HepG2 (cell line): ENCODE results near the gene NDUFC1. TPM values are rescaled to one million over a fixed set of nuclear protein-coding genes. Genes with fewer than 3 reads are reported as not detected.

Experiments
- ATAC-seq: fragments of 200-7000 bp; cut with Tn5 transposase; 3 replicates; pipeline ENCODE4 v1.9.1; 2020; ENCODE audit warnings: mild to moderate bottlenecking, moderate library complexity
- BruUV-seq: library from RNA; stranded (reverse); fragments of 400-500 nt; replicated peaks from 2 replicates; lab custom pipeline; 2021; lab: Mats Ljungman, UMichigan
- CTCF ChIA-PET: fragments of 300-600 bp; formaldehyde crosslinking; extraction: SDS; loops from one replicate; lab custom pipeline; 2021; ENCODE audit warnings: low total read pairs, inconsistent platforms, low intra/inter-chr PET ratio; lab: Yijun Ruan, JAX
- POLR2A ChIA-PET: fragments of 350-600 bp; sonication (Branson Sonifier 250); formaldehyde crosslinking; loops from one replicate; lab custom pipeline; 2020; ENCODE audit warnings: antibody characterized with exemption, inconsistent platforms; lab: Yijun Ruan, JAX
- DNase-seq: peaks from one replicate; pipeline ENCODE4 v3.0.0-alpha.2; 2015; ENCODE audit warnings: low spot score
- FAIRE-seq: peaks from 3 replicates; lab custom pipeline; 2011; peaks lifted over from hg19 to GRCh38; lab: Jason Lieb, UNC
- H2AFZ ChIP-seq: one replicate; pipeline ENCODE4 v1.6.1; 2011; ENCODE audit warnings: low read length, inconsistent platforms
- H3K27ac ChIP-seq: fragments of 300-600 bp; 3 replicates; pipeline ENCODE4 v1.8.0; 2011; ENCODE audit warnings: mixed run types, mild to moderate bottlenecking, mixed read lengths, low read length, inconsistent platforms; ENCODE audit not compliant: insufficient read depth; ENCODE audit errors: extremely low read length
- H3K27me3 ChIP-seq, 2 experiments: fragments of 200-600 bp in 1 of 2; 2 replicates in 1 of 2; 3 replicates in 1 of 2; pipeline versions ENCODE4 v1.6.0 to v1.8.0; 2011; ENCODE audit warnings: low read length in 2 of 2, mild to moderate bottlenecking in 2 of 2, moderate library complexity in 2 of 2, inconsistent platforms in 1 of 2; ENCODE audit not compliant: insufficient read depth in 2 of 2, control insufficient read depth in 1 of 2
- H3K36me3 ChIP-seq, 2 experiments: fragments of 200-600 bp in 1 of 2; replicated peaks in 1 of 2; 2 replicates in 1 of 2; 3 replicates in 1 of 2; pipeline versions ENCODE4 v1.5.1 to v1.8.0; 2011; ENCODE audit warnings: low read length in 2 of 2, inconsistent platforms in 1 of 2; ENCODE audit not compliant: insufficient read depth in 2 of 2, control insufficient read depth in 1 of 2
- H3K4me1 ChIP-seq: 2 replicates; pipeline ENCODE4 v1.5.1; 2012; ENCODE audit warnings: low read length, inconsistent platforms; ENCODE audit not compliant: insufficient read depth
- H3K4me2 ChIP-seq: 2 replicates; pipeline ENCODE4 v1.6.0; 2011; ENCODE audit warnings: low read depth, low read length, inconsistent platforms
- H3K4me3 ChIP-seq, 3 experiments: fragments of 200-600 bp in 1 of 3; sonication (generic), shearing (Covaris generic) in 1 of 3; replicated peaks in 1 of 3; 2 replicates each; pipeline ENCODE4 v1.5.1; 2011 to 2016; ENCODE audit warnings: low read length in 3 of 3, inconsistent platforms in 2 of 3, low read depth in 2 of 3, mild to moderate bottlenecking in 2 of 3, control low read depth in 1 of 3, mixed read lengths in 1 of 3; ENCODE audit not compliant: insufficient read depth in 1 of 3
- H3K79me2 ChIP-seq: one replicate; pipeline ENCODE4 v1.6.1; 2011; ENCODE audit warnings: low read length, inconsistent platforms; ENCODE audit not compliant: insufficient read depth
- H3K9ac ChIP-seq: 2 replicates; pipeline ENCODE4 v1.6.0; 2011; ENCODE audit warnings: mild to moderate bottlenecking, low read depth, low read length, inconsistent platforms; ENCODE audit not compliant: insufficient read depth
- H3K9me3 ChIP-seq: 2 replicates; pipeline ENCODE4 v1.5.1; 2012; ENCODE audit warnings: mild to moderate bottlenecking, low read length
- H4K20me1 ChIP-seq: 2 replicates; pipeline ENCODE4 v1.6.0; 2011; ENCODE audit warnings: inconsistent platforms, mild to moderate bottlenecking, low read length, moderate library complexity; ENCODE audit not compliant: insufficient read depth
- CTCF ChIP-seq: sonication (generic); formaldehyde crosslinking; IDR thresholded peaks from 2 replicates; pipeline ENCODE4 v1.5.0; 2020; ENCODE audit warnings: mild to moderate bottlenecking, missing genetic modification reagents, moderate library complexity
- HCFC1 ChIP-seq: fragments of 150-350 bp; IDR thresholded peaks from 2 replicates; pipeline ENCODE4 v1.6.1; 2014; ENCODE audit warnings: low read depth, low read length
- MED8 ChIP-seq: sonication (generic); formaldehyde crosslinking; IDR thresholded peaks from 2 replicates; pipeline ENCODE4 v1.8.1; 2023; ENCODE audit warnings: mild to moderate bottlenecking, missing genetic modification reagents; ENCODE audit not compliant: insufficient replicate concordance
- MLXIP ChIP-seq: sonication (generic); formaldehyde crosslinking; IDR thresholded peaks from 2 replicates; pipeline ENCODE4 v1.9.0; 2021; ENCODE audit warnings: missing genetic modification reagents, borderline replicate concordance
- MXD1 ChIP-seq: sonication (generic); formaldehyde crosslinking; IDR thresholded peaks from 2 replicates; pipeline ENCODE4 v1.4.0; 2020; ENCODE audit warnings: mild to moderate bottlenecking, missing genetic modification reagents
- RXRA ChIP-seq: sonication (generic); formaldehyde crosslinking; IDR thresholded peaks from 2 replicates; pipeline ENCODE4 v1.5.1; 2020; ENCODE audit warnings: missing genetic modification reagents
- U2AF2 ChIP-seq: fragments of 200-400 bp; formaldehyde crosslinking; IDR thresholded peaks from 2 replicates; pipeline ENCODE4 v1.6.1; 2017; ENCODE audit warnings: low read depth, mild to moderate bottlenecking, low read length
- ZNF207 ChIP-seq: fragments of 450-650 bp; IDR thresholded peaks from 2 replicates; pipeline ENCODE4 v1.6.1; 2016; ENCODE audit warnings: antibody characterized with exemption, borderline replicate concordance
- ZNF275 ChIP-seq: sonication (generic); formaldehyde crosslinking; IDR thresholded peaks from 2 replicates; pipeline ENCODE4 v1.8.0; 2022; ENCODE audit warnings: missing genetic modification reagents, mild to moderate bottlenecking, inconsistent platforms, borderline replicate concordance
- ZNF30 ChIP-seq: sonication (generic); formaldehyde crosslinking; IDR thresholded peaks from 2 replicates; pipeline ENCODE4 v1.5.0; 2020; ENCODE audit warnings: mild to moderate bottlenecking, missing genetic modification reagents
- WGBS: methylation state at CpG from one replicate; pipeline ENCODE4 v1.1.6; 2017; ENCODE audit warnings: low lambda C conversion rate; 5-methylcytosine and 5-hydroxymethylcytosine counted together
- in situ Hi-C: cut with HindIII; loops from 2 replicates; pipeline ENCODE4 v1.10.0; 2017; ENCODE audit warnings: low pct_unique_long_range_greater_than_20kb; ENCODE audit not compliant: extremely low pct_ligation_motif_present
- intact Hi-C: fragments of 100-400 bp; cut with micrococcal nuclease; formaldehyde crosslinking; loops from one replicate; pipeline ENCODE4 v1.10.0; 2022; ENCODE audit not compliant: unreplicated experiment
- polyA plus RNA-seq, 8 experiments: library from polyadenylated mRNA; depleted of rRNA in 3 of 8; stranded (reverse) in 7 of 8; unstranded in 1 of 8; fragments of >200 nt; fragmentation: Illumina TruSeq in 4 of 8; extraction: Trizol in 4 of 8; gene quantifications; 2 replicates each; pipeline versions ENCODE4 v1.2.1 to v1.2.3, GENCODE V29; 2011 to 2016; ENCODE audit warnings: low read depth in 4 of 8, missing spikeins in 1 of 8, mixed read lengths in 1 of 8; ENCODE audit not compliant: insufficient read depth in 1 of 8
- total RNA-seq, 5 experiments: library from RNA; depleted of rRNA; stranded (reverse); fragments of >200 nt; fragmentation: Illumina TruSeq; extraction: Trizol; gene quantifications; 2 replicates each; pipeline ENCODE4 v1.2.3, GENCODE V29; 2016; ENCODE audit warnings: low read depth in 1 of 5
- TF ChIP-seq, protein P1 (sequence below): sonication (generic); formaldehyde crosslinking; conservative IDR thresholded peaks from 2 replicates; pipeline ENCODE4 v1.8.0; 2022; ENCODE audit warnings: low read depth, missing genetic modification reagents
- TF ChIP-seq, protein P2 (sequence below): sonication (generic); formaldehyde crosslinking; IDR thresholded peaks from 2 replicates; pipeline ENCODE4 v1.5.1; 2020; ENCODE audit warnings: missing genetic modification reagents, mild to moderate bottlenecking, borderline replicate concordance

The NDUFC1 gene
- total and polyA plus RNA-seq, 2 of the 13 experiments (the other 11 are each of a cell fraction or from before 2014, with no cell fraction given) = 43.4 to 96.4 TPM

GRCh38 chr4:139330283-139330682, 28.0 kb upstream of the NDUFC1 start:
- H3K79me2 ChIP-seq = peaks cover 72% of the 10 kb centered on the region
- DNase-seq (no peak), FAIRE-seq (no peak), ATAC-seq (no peak)
- H3K27me3 ChIP-seq = no peaks in the 10 kb centered on the region
- H3K27ac ChIP-seq = no peak overlapping the region
- CTCF ChIA-PET = no interaction called here
- peaks cover 7 to 16% of the 10 kb centered on the region in 2 experiments for H3K36me3 ChIP-seq
- no peaks in the 10 kb centered on the region for H3K9me3 ChIP-seq
- H3K9ac ChIP-seq = no peak overlapping the region
- intact Hi-C loops = no loop called here
- H2AFZ ChIP-seq = no peak overlapping the region
- WGBS = 98% methylated on average over 3 of the region's 3 CpGs
- H3K4me2 ChIP-seq = no peak overlapping the region
- 0 out of 2 replicates have a peak, but pooled peaks cover 7% of the 10 kb centered on the region for H3K4me1 ChIP-seq
- in situ Hi-C loops = no loop called here
- H3K4me3 ChIP-seq = no peak overlapping the region
- POLR2A ChIA-PET = no interaction called here
- no TSS peak for BruUV-seq
- H4K20me1 ChIP-seq = 0 out of 2 replicates have a peak, but pooled peaks cover 3% of the 10 kb centered on the region
- no peak for TF ChIP-seq ZNF30 (CRISPR knock-in tag)
- TF ChIP-seq, protein P1, sequence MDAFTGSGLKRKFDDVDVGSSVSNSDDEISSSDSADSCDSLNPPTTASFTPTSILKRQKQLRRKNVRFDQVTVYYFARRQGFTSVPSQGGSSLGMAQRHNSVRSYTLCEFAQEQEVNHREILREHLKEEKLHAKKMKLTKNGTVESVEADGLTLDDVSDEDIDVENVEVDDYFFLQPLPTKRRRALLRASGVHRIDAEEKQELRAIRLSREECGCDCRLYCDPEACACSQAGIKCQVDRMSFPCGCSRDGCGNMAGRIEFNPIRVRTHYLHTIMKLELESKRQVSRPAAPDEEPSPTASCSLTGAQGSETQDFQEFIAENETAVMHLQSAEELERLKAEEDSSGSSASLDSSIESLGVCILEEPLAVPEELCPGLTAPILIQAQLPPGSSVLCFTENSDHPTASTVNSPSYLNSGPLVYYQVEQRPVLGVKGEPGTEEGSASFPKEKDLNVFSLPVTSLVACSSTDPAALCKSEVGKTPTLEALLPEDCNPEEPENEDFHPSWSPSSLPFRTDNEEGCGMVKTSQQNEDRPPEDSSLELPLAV = no peak
- no peak for TF ChIP-seq RXRA
- no peak for TF ChIP-seq ZNF207
- no peak for TF ChIP-seq ZNF275
- TF ChIP-seq, protein P2, sequence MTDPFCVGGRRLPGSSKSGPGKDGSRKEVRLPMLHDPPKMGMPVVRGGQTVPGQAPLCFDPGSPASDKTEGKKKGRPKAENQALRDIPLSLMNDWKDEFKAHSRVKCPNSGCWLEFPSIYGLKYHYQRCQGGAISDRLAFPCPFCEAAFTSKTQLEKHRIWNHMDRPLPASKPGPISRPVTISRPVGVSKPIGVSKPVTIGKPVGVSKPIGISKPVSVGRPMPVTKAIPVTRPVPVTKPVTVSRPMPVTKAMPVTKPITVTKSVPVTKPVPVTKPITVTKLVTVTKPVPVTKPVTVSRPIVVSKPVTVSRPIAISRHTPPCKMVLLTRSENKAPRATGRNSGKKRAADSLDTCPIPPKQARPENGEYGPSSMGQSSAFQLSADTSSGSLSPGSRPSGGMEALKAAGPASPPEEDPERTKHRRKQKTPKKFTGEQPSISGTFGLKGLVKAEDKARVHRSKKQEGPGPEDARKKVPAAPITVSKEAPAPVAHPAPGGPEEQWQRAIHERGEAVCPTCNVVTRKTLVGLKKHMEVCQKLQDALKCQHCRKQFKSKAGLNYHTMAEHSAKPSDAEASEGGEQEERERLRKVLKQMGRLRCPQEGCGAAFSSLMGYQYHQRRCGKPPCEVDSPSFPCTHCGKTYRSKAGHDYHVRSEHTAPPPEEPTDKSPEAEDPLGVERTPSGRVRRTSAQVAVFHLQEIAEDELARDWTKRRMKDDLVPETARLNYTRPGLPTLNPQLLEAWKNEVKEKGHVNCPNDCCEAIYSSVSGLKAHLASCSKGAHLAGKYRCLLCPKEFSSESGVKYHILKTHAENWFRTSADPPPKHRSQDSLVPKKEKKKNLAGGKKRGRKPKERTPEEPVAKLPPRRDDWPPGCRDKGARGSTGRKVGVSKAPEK (CRISPR knock-in tag) = no peak
- no peak for TF ChIP-seq CTCF (CRISPR knock-in tag)
- TF ChIP-seq MLXIP (CRISPR knock-in tag) = no peak
- no peak for TF ChIP-seq MED8 (CRISPR knock-in tag)
- no peak for TF ChIP-seq HCFC1
- no peak for TF ChIP-seq U2AF2
- no peak for TF ChIP-seq MXD1
